Smooth muscle cell (in vitro differentiated cells): Measurements from ENCODE around the gene PEF1. TPM values are rescaled to one million over a fixed set of nuclear protein-coding genes. Genes with fewer than 3 reads are reported as not detected.

ENCODE experiments used
- DNase-seq: peaks from one replicate; lab custom pipeline; 2025; ENCODE audit not compliant: unreplicated experiment; lab: John Stamatoyannopoulos, UW
- H2AFZ ChIP-seq: fragments of 200-600 bp; sonication (generic); 2 replicates; pipeline ENCODE4 v1.6.0; 2016; ENCODE audit warnings: antibody characterized with exemption, low read depth, mild to moderate bottlenecking
- H3F3A ChIP-seq: fragments of 200-600 bp; sonication (generic); 2 replicates; pipeline ENCODE4 v1.6.0; 2017; ENCODE audit warnings: antibody characterized with exemption, low read depth
- H3K27ac ChIP-seq: fragments of 200-600 bp; sonication (generic); 2 replicates; pipeline ENCODE4 v1.5.1; 2016; ENCODE audit warnings: low read depth, mild to moderate bottlenecking
- H3K27me3 ChIP-seq: fragments of 200-600 bp; sonication (generic); 2 replicates; pipeline ENCODE4 v1.6.1; 2016; ENCODE audit warnings: low read depth, mild to moderate bottlenecking
- H3K36me3 ChIP-seq: fragments of 200-600 bp; sonication (generic); 2 replicates; pipeline ENCODE4 v1.5.1; 2016; ENCODE audit warnings: low read depth
- H3K4me1 ChIP-seq: fragments of 200-600 bp; sonication (generic); 2 replicates; pipeline ENCODE4 v1.5.1; 2016; ENCODE audit warnings: low read depth
- H3K4me2 ChIP-seq: fragments of 200-600 bp; sonication (generic); 2 replicates; pipeline ENCODE4 v1.6.0; 2016; ENCODE audit warnings: mild to moderate bottlenecking
- H3K4me3 ChIP-seq: fragments of 200-600 bp; sonication (generic); 2 replicates; pipeline ENCODE4 v1.5.1; 2016; ENCODE audit warnings: mild to moderate bottlenecking
- H3K79me2 ChIP-seq: fragments of 200-600 bp; sonication (generic); 2 replicates; pipeline ENCODE4 v1.6.0; 2016; ENCODE audit warnings: low read depth, mild to moderate bottlenecking
- H3K9ac ChIP-seq: fragments of 200-600 bp; sonication (generic); 2 replicates; pipeline ENCODE4 v1.6.0; 2016; ENCODE audit warnings: low read depth
- H3K9me3 ChIP-seq: fragments of 200-600 bp; sonication (generic); replicated peaks from 2 replicates; pipeline ENCODE4 v1.5.1; 2016; ENCODE audit warnings: low read depth
- H4K20me1 ChIP-seq: fragments of 200-600 bp; sonication (generic); 2 replicates; pipeline ENCODE4 v1.6.0; 2016; ENCODE audit warnings: low read depth
- WGBS: methylation state at CpG from one replicate; pipeline ENCODE4 v1.1.7; 2016; ENCODE audit warnings: low lambda C conversion rate; 5-methylcytosine and 5-hydroxymethylcytosine counted together
- polyA plus RNA-seq: library from polyadenylated mRNA; unstranded; fragments of >200 nt; fragmentation: Nextera tagmentation; extraction: Ambion mirVana; gene quantifications from 2 replicates; pipeline ENCODE4 v1.2.1, GENCODE V29; 2016
- total RNA-seq: library from RNA; depleted of rRNA; stranded (reverse); fragments of >200 nt; gene quantifications from 2 replicates; pipeline ENCODE4 v1.2.3, GENCODE V29; 2014
- TF ChIP-seq, protein P1 (sequence below): fragments of 200-600 bp; sonication (generic); IDR thresholded peaks from 2 replicates; pipeline ENCODE4 v1.5.1; 2017; ENCODE audit warnings: borderline replicate concordance, mild to moderate bottlenecking, antibody characterized with exemption; ENCODE audit not compliant: insufficient read depth, poor library complexity, severe bottlenecking

PEF1 gene
- total and polyA plus RNA-seq, 2 experiments from 2014 or later: 61.4 to 77.1 TPM

DNA sequence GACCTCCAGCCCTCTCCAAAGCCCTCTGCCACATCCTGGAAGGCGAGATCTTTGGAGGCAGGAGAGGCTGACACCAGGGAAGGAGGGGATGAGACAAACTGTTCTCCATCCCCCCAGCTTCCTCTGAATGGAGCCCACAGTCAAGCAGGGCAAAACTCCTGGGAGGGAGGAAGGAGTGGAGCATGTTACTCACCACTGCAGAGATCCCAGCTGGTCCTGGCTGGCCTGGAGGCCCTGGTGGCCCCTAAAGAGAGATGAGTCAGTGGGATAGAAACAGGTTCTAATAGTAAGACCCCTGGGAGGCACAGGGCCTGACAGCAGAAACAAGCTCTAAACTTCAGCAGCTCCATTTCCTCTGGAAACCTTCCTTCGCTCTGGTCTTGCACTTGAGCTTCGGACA, 14.0 kb upstream of the PEF1 start:
- TF ChIP-seq, protein P1, sequence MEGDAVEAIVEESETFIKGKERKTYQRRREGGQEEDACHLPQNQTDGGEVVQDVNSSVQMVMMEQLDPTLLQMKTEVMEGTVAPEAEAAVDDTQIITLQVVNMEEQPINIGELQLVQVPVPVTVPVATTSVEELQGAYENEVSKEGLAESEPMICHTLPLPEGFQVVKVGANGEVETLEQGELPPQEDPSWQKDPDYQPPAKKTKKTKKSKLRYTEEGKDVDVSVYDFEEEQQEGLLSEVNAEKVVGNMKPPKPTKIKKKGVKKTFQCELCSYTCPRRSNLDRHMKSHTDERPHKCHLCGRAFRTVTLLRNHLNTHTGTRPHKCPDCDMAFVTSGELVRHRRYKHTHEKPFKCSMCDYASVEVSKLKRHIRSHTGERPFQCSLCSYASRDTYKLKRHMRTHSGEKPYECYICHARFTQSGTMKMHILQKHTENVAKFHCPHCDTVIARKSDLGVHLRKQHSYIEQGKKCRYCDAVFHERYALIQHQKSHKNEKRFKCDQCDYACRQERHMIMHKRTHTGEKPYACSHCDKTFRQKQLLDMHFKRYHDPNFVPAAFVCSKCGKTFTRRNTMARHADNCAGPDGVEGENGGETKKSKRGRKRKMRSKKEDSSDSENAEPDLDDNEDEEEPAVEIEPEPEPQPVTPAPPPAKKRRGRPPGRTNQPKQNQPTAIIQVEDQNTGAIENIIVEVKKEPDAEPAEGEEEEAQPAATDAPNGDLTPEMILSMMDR: no peak
- peaks cover 7% of the 10 kb centered on the region for H3F3A ChIP-seq
- H3K9me3 ChIP-seq: no peaks in the 10 kb centered on the region
- DNase-seq: no peak
- H3K27me3 ChIP-seq: no peaks in the 10 kb centered on the region
- H3K4me1 ChIP-seq: no peaks in the 10 kb centered on the region
- no peak overlapping the region for H2AFZ ChIP-seq
- H3K9ac ChIP-seq: no peak overlapping the region
- no peaks in the 10 kb centered on the region for H3K79me2 ChIP-seq
- no peak overlapping the region for H3K27ac ChIP-seq
- H3K36me3 ChIP-seq: no peaks in the 10 kb centered on the region
- no peak overlapping the region for H3K4me2 ChIP-seq
- H3K4me3 ChIP-seq: no peak overlapping the region
- 89% methylated on average over 3 of the region's 3 CpGs for WGBS
- H4K20me1 ChIP-seq: no peaks in the 10 kb centered on the region

GRCh38 chr1:31657972-31658510, 13.4 kb upstream of the PEF1 start:
- Histone ChIP-seq H3F3A (peaks cover 7% of the 10 kb centered on the region), H4K20me1 (no peaks in the 10 kb centered on the region), H3K9me3 (no peaks in the 10 kb centered on the region), H3K4me2 (no peak overlapping the region), H3K27me3 (no peaks in the 10 kb centered on the region), H3K27ac (no peak overlapping the region), H2AFZ (no peak overlapping the region), H3K36me3 (no peaks in the 10 kb centered on the region), H3K9ac (no peak overlapping the region), H3K4me1 (no peaks in the 10 kb centered on the region), H3K4me3 (no peak overlapping the region), H3K79me2 (no peaks in the 10 kb centered on the region)
- DNase-seq: no peak
- WGBS: 96% methylated on average over 12 of the region's 12 CpGs
- TF ChIP-seq, protein P1: no peak

DNA sequence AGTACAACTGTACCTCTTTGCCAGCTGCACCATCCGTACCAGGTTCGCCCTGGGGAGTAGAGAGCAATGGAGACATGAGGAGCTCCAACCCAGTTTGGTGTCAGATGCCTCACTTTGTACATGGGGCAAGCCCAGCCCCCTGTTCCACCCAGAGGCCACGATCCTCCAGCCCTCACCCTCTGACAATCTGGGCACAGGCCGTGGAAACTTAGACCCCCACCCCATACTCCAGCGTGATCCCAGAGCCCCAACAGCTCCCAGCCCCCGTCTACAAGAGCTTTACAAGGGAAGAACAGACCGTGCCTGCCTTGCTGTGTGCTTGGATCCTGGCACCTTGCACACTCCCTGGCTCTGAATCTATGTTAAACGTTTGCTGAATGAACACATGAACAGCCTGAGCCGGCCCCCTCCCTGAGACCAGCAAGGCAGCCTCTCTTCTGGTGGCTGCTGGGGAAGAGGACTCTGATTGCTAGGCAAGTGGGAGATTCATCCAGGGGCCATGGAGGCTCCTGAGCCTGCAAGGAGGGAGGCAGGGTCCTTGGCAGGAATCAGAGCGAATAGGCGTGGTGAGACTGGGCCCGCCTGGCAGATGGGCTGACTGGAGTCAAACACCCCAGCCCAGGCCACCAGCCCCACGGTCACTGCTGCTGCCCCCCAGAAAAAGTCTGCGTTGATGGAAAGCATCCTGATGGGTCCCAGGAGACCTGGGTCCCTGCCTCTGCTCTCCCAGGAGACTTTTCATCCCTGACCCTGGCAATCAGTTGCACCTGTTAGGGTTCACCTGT, 12.5 kb upstream of the PEF1 start:
- Histone ChIP-seq H3K4me3 (no peak overlapping the region), H3K27me3 (no peaks in the 10 kb centered on the region), H3K4me2 (no peak overlapping the region), H3F3A (peaks cover 13% of the 10 kb centered on the region), H3K4me1 (no peaks in the 10 kb centered on the region), H2AFZ (no peak overlapping the region), H3K9ac (no peak overlapping the region), H3K9me3 (no peaks in the 10 kb centered on the region), H4K20me1 (no peaks in the 10 kb centered on the region), H3K27ac (no peak overlapping the region), H3K36me3 (no peaks in the 10 kb centered on the region), H3K79me2 (no peaks in the 10 kb centered on the region)
- 92% methylated on average over 14 of the region's 14 CpGs for WGBS
- DNase-seq: no peak
- TF ChIP-seq, protein P1: no peak

DNA sequence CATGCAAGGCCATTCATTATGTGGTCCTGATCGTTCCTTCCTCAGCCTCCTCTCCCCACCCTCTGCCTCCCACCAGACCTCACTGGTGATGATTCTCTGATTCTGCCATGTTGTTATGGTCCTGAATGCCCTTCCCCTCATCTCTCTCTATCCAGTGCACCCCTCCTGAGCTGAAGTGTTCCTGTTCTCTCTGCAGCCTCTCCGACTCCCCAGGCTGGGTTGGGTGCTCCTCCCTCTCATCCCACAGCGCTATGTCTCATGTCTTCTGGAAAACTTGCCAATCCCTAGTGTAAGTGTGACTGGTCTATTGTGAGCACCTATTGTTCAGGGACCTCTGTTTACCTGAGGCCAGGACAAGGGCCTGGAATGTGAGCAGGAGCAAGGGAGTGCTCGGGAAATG, 11.1 kb upstream of the PEF1 start:
- H3K4me2 ChIP-seq: no peak overlapping the region
- no peak for DNase-seq
- H3K4me3 ChIP-seq: no peak overlapping the region
- H3K79me2 ChIP-seq: no peaks in the 10 kb centered on the region
- H3K36me3 ChIP-seq: no peaks in the 10 kb centered on the region
- no peaks in the 10 kb centered on the region for H3K9me3 ChIP-seq
- 90% methylated on average over 4 of the region's 4 CpGs for WGBS
- H3K9ac ChIP-seq: no peak overlapping the region
- H2AFZ ChIP-seq: no peak overlapping the region
- no peaks in the 10 kb centered on the region for H3K27me3 ChIP-seq
- no peaks in the 10 kb centered on the region for H4K20me1 ChIP-seq
- no peak overlapping the region for H3K27ac ChIP-seq
- H3K4me1 ChIP-seq: no peaks in the 10 kb centered on the region
- TF ChIP-seq, protein P1: no peak
- H3F3A ChIP-seq: peaks cover 24% of the 10 kb centered on the region
